ENCODE data around the gene CLTB. TPM values are rescaled to one million over a fixed set of nuclear protein-coding genes. Genes with fewer than 3 reads are reported as not detected.

CLTB gene
- total and polyA plus RNA-seq, 10 donors: 51.9 to 98.4 (median 63.9) TPM

DNA sequence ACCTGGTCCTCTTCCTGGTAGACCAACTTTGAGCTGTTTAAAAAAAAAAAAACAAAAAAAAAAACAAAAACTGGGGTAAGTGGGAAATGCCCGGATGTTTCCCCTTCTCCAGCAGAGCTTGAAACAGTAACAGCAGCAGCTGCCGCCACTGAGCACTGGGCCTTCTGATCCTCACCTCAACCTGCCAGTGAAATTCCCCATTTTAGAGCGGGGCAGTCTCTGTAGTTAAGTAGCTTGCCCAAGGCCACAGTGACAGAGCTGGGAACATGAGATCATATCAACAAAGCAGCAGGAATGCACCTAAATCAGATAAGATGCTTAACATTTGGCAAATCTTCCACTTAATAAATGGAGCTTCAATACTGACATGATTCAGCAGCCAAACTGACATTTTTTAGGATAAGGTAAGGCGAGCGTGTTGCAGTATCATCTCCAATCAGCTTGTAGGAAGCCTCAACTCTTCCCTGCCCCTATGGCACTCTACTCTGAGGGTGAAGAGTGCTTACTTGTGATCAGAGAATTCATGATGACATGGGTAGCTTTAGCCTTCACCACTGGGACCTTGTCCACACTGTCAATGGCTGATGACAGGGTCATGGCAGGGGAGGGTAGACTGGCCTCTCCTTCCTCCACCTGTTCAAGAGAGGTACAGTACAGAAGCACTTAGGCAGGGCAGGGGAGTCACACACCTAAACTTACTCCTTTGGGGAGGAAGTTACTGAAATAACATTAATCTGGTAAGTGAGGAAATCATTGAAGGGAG, 64.0 kb downstream of the CLTB start:
- H3K9me3 ChIP-seq: no peaks in the 10 kb centered on the region
- H3K4me1 ChIP-seq: peaks cover 0 to 20% (median 3%) of the 10 kb centered on the region in 6 donors
- H3K27me3 ChIP-seq (replicated peaks in 1 of 7): no peaks in the 10 kb centered on the region
- intact Hi-C loops (cut with DNase I; ENCODE audit: low total_unique reads): no loop called here
- H3K27ac ChIP-seq: peak overlapping the region in 1 of 8 donors; percentile 29
- peaks cover 0 to 100% (median 88%) of the 10 kb centered on the region in 6 donors for H3K36me3 ChIP-seq
- no peak for DNase-seq
- TF ChIP-seq, protein P1, sequence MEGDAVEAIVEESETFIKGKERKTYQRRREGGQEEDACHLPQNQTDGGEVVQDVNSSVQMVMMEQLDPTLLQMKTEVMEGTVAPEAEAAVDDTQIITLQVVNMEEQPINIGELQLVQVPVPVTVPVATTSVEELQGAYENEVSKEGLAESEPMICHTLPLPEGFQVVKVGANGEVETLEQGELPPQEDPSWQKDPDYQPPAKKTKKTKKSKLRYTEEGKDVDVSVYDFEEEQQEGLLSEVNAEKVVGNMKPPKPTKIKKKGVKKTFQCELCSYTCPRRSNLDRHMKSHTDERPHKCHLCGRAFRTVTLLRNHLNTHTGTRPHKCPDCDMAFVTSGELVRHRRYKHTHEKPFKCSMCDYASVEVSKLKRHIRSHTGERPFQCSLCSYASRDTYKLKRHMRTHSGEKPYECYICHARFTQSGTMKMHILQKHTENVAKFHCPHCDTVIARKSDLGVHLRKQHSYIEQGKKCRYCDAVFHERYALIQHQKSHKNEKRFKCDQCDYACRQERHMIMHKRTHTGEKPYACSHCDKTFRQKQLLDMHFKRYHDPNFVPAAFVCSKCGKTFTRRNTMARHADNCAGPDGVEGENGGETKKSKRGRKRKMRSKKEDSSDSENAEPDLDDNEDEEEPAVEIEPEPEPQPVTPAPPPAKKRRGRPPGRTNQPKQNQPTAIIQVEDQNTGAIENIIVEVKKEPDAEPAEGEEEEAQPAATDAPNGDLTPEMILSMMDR (IDR thresholded peaks at IDR 0.05 in 8 of 11, conservative IDR thresholded peaks at IDR 0.05 in 3 of 11): no peak
- no peak for TF ChIP-seq POLR2AphosphoS5 (IDR thresholded peaks at IDR 0.05)
- TF ChIP-seq POLR2A (IDR thresholded peaks at IDR 0.05): no peak
- no peak overlapping the region for H3K4me3 ChIP-seq
- 77 to 93% (median 92%) methylated on average over 5 of the region's 5 CpGs for WGBS, 5 donors

DNA sequence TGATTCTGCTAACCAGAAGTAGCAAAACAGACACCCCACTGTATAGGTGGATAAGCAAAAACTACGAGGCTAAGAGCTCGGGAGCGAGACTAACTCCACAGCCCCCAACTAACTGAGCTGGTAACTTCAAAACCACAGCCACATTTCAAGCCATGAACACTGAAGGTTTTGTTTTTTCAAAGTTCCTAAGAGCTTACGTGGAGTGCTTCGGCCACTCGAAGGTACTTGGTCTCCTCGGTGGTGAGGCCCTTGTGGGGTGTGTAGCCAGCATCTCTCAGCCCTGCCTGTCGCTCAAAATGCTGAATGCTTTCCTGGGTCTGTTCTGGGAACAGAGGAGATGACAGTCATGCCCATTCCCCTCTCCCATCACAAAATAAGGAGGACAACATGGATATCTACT, 65.9 kb downstream of the CLTB start:
- Histone ChIP-seq H3K27me3 (replicated peaks in 1 of 7) (no peaks in the 10 kb centered on the region), H3K27ac (no peak overlapping the region), H3K4me1 (peaks cover 0 to 3% (median 0%) of the 10 kb centered on the region in 6 donors), H3K36me3 (peaks cover 0 to 100% (median 97%) of the 10 kb centered on the region in 6 donors), H3K4me3 (no peak overlapping the region), H3K9me3 (no peaks in the 10 kb centered on the region)
- WGBS, 5 donors: 88 to 98% (median 95%) methylated on average over 8 of the region's 8 CpGs
- no peak for TF ChIP-seq POLR2AphosphoS5 (IDR thresholded peaks at IDR 0.05)
- TF ChIP-seq, protein P1 (IDR thresholded peaks at IDR 0.05 in 8 of 11, conservative IDR thresholded peaks at IDR 0.05 in 3 of 11): no peak
- TF ChIP-seq POLR2A (IDR thresholded peaks at IDR 0.05): no peak
- DNase-seq: no peak
- intact Hi-C loops (cut with DNase I; ENCODE audit: low total_unique reads): no loop called here

DNA sequence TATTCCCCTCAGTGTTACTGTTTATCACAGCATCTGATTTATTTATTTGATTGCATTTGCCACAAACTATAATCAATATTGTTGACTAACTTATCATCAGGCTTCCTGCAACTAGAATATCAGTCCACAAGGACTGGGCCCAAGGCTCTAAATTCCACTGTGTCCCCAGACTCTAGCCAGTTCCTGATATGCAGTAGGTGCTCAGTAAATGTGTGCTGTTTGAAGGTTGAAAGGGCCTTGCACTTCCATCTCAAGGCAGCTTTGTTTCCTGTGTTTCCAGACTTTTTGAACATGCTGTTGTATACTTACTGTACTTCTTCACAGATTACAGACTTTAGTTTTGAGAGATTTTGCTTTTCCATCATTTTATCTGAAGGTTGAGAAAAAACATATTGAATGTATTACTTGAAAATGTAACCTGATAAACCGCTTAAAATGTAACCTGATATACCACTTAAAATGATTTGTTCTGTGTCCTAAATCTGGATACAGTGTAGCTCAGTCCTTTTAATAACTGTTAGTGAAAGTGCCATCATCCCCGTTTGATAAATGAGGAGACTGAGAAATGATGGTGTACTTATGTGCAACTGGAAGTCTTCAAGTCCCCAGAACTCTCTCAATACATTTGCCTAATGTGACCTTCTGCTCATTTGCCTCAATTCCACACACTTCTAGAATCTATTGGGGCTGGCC, 73.4 kb downstream of the CLTB start:
- intact Hi-C loops (cut with DNase I; ENCODE audit: low total_unique reads): no loop called here
- no peaks in the 10 kb centered on the region for H3K9me3 ChIP-seq
- H3K27ac ChIP-seq: no peak overlapping the region
- H3K36me3 ChIP-seq: peaks cover 0 to 98% (median 37%) of the 10 kb centered on the region in 6 donors
- H3K4me1 ChIP-seq: no peaks in the 10 kb centered on the region
- DNase-seq: no peak
- WGBS, 5 donors: 80 to 86% (median 82%) methylated on average over 2 of the region's 2 CpGs
- TF ChIP-seq, protein P1 (IDR thresholded peaks at IDR 0.05 in 8 of 11, conservative IDR thresholded peaks at IDR 0.05 in 3 of 11): no peak
- TF ChIP-seq POLR2AphosphoS5 (IDR thresholded peaks at IDR 0.05) (no peak), POLR2A (IDR thresholded peaks at IDR 0.05) (no peak)
- no peaks in the 10 kb centered on the region for H3K27me3 ChIP-seq (replicated peaks in 1 of 7)
- H3K4me3 ChIP-seq: no peak overlapping the region

Small RNA genes within 50 kb of the gene (microRNA-seq; reads per million reads assigned to microRNA genes)
- 2.5 to 4.9 (median 3.3) reads per million in 3 donors for gene MIR1271

Small RNA genes within 50 kb of the gene (small RNA-seq; reads per million reads assigned to genes)
- gene AC010297.1: 0 reads per million in 4 donors
- gene MIR1271: 0 to 0.35 (median 0.10) reads per million in 4 donors

Other genes with a start within 250 kb of the CLTB start
- 10 to 100 TPM; 19.4 to 33.8 (median 27.9) TPM for gene SIMC1, start 178.1 kb downstream of the CLTB start, total RNA-seq
- 1 to 10 TPM; 5.2 to 6.6 (median 5.3) TPM for gene SIMC1, start 178.1 kb downstream of the CLTB start, polyA plus RNA-seq
- 10 to 100 TPM; 60.2 to 99.0 (median 75.1) TPM for gene KIAA1191, start 54.8 kb downstream of the CLTB start, total RNA-seq
- 10 to 100 TPM; 24.4 to 34.4 (median 26.3) TPM for gene KIAA1191, start 54.8 kb downstream of the CLTB start, polyA plus RNA-seq
- gene ARL10, start 51.1 kb downstream of the CLTB start, total RNA-seq: 10 to 100 TPM in 3 of 7 donors, 1 to 10 TPM in 4; 4.7 to 17.8 (median 9.0) TPM
- 1 to 10 TPM; 1.6 to 4.0 (median 2.6) TPM for gene ARL10, start 51.1 kb downstream of the CLTB start, polyA plus RNA-seq
- gene NOP16, start 27.9 kb downstream of the CLTB start, total RNA-seq: 10 to 100 TPM in 5 of 7 donors, 1 to 10 TPM in 2; 5.9 to 23.3 (median 12.4) TPM
- 10 to 100 TPM; 37.4 to 47.1 (median 41.5) TPM for gene NOP16, start 27.9 kb downstream of the CLTB start, polyA plus RNA-seq
- gene HIGD2A, start 27.8 kb downstream of the CLTB start, total RNA-seq: 100 to 1,000 TPM in 4 of 7 donors, 10 to 100 TPM in 3; 89.3 to 191 (median 102) TPM
- gene HIGD2A, start 27.8 kb downstream of the CLTB start, polyA plus RNA-seq: 100 to 1,000 TPM; 196 to 276 (median 220) TPM
- gene FAF2, start 31.8 kb upstream of the CLTB start, total RNA-seq: 10 to 100 TPM; 28.6 to 41.3 (median 34.0) TPM
- 1 to 10 TPM; 7.6 to 9.4 (median 9.1) TPM for gene FAF2, start 31.8 kb upstream of the CLTB start, polyA plus RNA-seq
- 100 to 1,000 TPM in 6 of 7 donors, 10 to 100 TPM in 1; 75.1 to 143 (median 121) TPM for gene RNF44, start 120.9 kb upstream of the CLTB start, total RNA-seq
- 10 to 100 TPM; 28.0 to 82.1 (median 44.4) TPM for gene RNF44, start 120.9 kb upstream of the CLTB start, polyA plus RNA-seq
- 1 to 10 TPM in 1 of 7 donors, under 1 TPM in 4, not detected in 2; 0.17 to 1.4 (median 0.54) TPM for gene CDHR2, start 132.8 kb upstream of the CLTB start, total RNA-seq
- gene CDHR2, start 132.8 kb upstream of the CLTB start, polyA plus RNA-seq: under 1 TPM; 0.02 to 0.26 (median 0.10) TPM
- gene GPRIN1, start 193.6 kb upstream of the CLTB start, total RNA-seq: 1 to 10 TPM in 4 of 7 donors, under 1 TPM in 3; 0.52 to 1.3 (median 1.1) TPM
- gene GPRIN1, start 193.6 kb upstream of the CLTB start, polyA plus RNA-seq: under 1 TPM; 0.13 to 0.48 (median 0.46) TPM
- not detected for gene SNCB, start 214.0 kb upstream of the CLTB start, total RNA-seq
- gene SNCB, start 214.0 kb upstream of the CLTB start, polyA plus RNA-seq: under 1 TPM; 0.19 to 0.41 (median 0.33) TPM
- not detected for gene EIF4E1B, start 214.1 kb upstream of the CLTB start, total RNA-seq
- gene EIF4E1B, start 214.1 kb upstream of the CLTB start, polyA plus RNA-seq: not detected
- 10 to 100 TPM; 18.4 to 36.4 (median 24.1) TPM for gene TSPAN17, start 230.9 kb upstream of the CLTB start, total RNA-seq
- gene TSPAN17, start 230.9 kb upstream of the CLTB start, polyA plus RNA-seq: 10 to 100 TPM; 15.3 to 33.3 (median 22.6) TPM